Fibroblast of skin of left biceps (primary cell): Measurements from ENCODE around the gene EPB41L2.

Experiments
- DNase-seq, 2 experiments: peaks; one replicate each; pipeline ENCODE4 v3.0.0-alpha.2; 2013; ENCODE audit warnings: low read depth in 2 of 2

Gene EPB41L2

DNA sequence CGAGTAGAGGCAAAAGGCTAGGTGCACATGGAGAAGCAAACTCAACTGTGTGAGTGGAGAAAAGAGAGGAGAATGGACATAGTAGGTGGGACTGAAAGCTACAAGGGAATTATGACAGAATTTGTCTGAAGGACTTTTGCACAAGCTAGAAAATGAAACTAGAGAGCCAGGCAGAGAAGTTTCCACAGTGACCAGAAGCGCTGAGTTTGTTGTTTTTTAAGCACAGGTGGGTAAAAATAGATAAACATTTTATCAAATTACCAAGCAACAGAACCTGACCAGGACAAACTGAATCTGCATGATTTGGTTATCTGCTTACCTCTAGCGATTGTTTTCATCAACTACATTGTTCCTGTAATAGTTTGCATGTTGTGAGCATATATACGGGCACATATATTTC, 197.3 kb downstream of the EPB41L2 start:
- no peak for DNase-seq

DNA sequence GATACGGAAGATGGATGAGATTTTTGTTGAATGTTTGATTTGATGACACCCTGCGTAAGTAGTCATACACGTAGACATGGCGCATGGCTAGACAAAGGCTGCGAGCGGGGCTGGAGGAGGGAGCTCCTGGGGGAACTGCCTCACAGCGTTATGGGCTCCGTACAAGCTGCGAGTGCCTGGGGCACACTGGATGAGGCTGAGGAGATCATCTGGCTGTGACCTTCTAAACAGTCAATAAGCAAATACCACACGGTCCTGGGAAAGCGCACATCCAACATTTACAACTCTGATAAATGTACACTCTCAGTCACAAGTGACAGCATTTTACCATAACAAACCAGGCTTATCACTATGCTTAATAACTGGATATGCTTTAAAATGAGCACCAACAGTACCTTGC, 198.7 kb downstream of the EPB41L2 start:
- DNase-seq, result no peak

DNA sequence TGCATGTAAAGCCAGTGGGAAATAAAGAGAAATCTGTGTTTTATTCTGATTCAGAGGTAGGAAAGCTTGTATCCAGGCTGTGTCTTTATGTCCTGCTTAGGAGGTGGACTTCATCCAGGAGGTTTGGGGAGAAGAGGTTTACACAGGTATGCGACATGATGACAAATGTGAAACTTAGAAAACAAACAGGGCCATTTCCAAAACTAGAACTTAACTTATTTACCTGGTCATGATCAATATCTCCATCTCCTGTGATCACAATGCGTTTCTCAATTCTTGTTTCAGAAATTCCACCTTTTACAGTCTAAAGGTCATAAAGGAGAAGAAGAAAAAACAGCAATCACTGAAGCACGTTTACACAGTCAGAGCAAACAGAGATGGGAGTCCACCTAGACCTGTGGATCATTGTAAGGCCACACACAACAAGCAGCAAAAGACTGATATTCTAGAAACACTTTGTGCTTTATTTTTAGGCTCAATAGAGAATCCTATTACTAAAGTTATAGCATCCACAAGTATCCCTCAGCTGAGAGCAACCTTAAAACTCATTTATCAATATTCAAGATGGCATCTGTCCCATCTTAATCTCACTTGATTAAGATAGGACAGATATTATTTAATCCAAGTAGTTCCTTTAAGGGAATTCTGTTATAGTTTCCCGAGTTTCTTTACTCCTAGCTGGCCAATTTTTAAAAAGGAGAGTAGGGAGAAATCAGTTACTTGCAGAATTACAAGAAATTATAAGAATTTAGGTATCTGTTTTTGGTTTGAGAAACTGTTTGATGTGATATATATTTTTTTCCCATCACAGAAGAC, 199.4 kb downstream of the EPB41L2 start:
- DNase-seq, result no peak

DNA sequence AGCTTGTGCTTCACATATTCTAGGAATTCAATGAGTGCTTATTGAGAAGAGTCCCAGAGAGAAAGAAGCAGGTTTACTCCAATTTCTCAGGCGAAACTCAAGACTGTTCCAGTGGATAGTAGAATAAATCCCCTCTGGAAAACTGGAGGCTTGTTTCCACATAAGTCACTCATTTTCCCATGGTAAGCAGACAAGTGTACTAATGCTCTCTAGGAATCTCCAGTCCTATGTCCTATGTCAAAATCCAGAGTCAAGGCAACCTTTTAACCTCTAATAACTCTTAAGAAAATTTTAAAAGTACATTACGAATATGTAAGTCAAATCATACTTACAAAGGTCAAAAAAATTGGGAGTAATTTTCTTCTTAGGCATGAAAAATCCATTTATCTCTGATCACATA, 200.7 kb downstream of the EPB41L2 start:
- DNase-seq, result no peak

DNA sequence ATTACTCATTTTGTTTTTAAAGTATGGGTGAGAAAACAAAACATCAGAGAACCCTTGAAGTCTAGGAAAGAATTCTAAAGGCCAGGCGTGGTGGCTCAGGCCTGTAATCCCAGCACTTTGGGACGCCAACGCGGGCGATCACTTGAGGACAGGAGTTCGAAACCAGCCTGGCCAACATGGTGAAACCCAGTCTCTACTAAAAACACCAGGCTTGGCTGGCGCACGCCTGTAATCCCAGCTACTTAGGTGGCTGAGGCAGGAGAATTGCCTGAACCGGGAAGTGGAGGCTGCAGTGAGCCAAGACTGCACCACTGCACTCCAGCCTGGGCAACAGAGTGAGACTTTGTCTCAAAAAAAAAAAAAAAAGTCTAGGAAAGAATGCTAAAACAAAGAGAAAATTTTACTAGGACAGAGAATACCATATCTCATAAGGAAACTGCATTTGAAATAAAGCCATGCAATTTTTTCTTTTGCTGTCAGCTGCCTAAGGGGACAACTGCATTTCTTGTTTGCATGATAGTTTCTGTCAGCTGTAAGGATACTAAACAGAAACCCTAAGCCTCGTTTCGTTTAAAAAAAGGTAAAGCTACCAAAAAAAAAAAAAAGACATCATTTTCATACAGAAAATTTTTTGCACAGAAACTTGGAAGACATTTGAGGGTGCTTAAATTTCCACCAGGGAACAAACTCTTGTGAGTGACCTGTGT, 203.7 kb downstream of the EPB41L2 start:
- DNase-seq, result no peak

DNA sequence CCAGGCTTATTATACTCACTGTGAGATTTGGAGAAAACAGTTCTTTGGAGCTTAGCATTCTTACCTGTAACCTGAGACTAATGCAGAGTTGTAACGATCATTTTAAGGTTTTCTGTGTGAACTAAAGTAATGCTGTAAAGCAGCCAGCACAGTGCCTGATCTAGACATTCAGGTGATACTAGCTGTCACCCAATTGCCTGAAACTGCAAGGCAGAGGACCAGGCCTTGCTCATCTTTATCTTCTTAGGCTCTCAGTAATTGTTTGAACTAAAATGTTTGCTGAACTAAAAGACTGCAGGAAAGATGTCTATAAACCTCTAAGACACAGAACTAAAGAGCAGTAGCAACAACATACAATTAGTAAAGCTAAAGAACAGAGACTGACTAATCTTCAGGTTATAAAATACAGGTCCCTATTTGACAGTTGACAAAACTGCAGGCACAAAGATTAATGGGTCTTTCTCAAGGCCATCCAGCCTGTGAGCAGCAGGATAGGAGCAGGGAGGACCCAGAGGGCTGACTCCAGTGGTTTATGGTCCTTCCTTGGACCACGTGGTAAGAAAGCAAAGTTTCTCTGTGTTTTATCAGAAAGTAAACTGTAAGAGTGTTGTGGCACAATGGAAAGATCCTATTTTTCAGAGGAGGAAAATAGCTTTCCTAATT, 204.4 kb downstream of the EPB41L2 start:
- DNase-seq, result no peak

DNA sequence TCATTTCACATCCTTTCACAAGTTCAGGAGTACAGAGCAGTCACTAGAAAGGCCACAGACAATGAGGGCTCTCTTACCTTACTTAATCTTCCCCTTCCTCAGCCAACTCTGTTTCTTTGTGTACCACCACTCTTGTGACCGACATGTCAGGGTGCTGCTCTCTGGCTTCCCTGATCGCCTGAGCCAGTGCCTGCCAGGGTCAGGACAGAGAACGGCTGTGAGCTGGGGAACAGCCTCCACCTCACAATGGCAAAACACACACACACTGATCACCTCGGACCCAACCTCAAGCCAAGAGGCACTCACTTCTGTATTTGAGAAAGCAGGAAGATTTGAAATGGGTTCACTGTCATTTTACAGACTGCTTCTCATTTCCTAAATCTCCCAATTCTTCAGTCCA, 205.0 kb downstream of the EPB41L2 start:
- DNase-seq, result no peak

DNA sequence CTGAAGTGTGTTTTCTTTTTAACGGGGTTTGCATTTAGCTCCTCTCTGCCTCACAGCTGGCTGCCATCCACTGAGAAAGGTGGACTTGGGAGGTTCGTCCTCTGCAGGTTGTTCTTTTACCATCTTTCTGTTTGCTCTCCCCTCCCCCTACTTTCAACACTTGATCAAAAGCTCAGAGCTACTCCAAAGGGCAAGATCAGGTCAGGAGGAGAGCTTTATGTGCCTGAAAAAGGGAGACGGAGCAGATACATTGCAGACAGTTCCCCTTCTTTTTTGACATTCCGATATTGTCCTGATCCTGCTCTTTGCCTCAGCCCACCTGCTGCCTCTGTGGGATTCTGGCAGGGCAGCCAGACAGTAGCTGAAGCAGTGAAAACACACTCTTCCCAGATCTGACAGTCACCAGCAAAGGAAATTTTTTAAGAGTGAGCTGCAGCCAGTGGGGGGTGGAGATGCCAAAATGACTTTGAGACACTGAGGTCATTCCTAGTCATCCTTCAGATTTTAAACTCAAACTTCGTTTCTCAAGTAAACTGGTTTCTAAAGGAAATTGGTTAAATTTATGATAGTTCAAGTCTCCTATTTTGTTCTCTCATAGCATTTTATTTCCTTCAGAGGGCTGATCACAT, 209.4 kb downstream of the EPB41L2 start:
- DNase-seq, result no peak

DNA sequence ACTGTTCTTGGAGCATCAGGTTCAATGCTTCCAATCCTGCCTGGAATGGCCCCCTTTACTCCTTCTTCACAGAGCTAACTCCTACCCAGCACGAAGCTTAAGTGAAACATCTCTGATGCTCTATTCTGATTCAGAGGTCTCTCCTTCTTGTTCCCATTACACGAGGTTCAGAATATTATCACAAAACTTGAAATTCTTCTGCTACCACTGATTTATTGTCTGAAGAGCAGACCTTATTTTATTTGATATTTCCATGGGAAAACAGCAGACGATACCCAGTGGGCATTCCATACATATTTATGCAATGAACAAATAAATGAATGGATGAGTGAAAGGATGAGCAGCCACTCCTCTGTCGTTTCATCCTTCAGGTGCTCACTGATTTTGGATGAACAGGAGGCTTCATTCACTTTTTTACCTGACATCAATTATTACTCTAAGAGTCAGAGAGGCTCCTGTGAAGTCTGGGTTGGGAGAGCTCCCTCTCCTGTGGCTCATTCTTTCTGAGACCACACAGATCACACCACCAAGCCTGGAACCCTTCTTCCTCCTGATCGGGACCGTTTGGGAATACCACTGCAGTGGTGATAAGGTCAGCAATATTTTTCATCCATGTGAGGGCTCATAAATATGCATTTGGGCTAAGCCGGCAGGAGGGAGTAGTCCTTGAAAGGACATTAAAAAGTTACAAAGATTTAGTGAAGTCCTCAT, 210.0 kb downstream of the EPB41L2 start:
- DNase-seq, result no peak

DNA sequence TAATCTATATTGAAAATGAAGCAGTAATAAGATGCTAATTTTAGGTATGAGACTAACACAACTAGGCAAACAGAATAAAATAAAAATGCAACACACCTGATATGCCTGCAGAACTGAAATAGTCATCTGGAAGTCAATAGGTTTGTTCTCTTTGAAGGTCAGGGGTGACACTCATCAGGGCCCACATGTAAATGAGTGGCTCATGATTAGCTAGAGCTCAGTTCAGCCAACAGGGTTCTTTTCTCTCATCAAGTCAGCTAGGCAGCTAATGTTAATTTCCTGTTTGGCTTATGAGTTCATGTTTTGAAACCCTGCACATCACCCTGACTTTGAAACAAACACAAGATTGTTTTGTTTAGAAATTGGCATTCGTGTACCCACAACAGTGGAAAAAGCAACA, 212.0 kb downstream of the EPB41L2 start:
- no peak for DNase-seq

DNA sequence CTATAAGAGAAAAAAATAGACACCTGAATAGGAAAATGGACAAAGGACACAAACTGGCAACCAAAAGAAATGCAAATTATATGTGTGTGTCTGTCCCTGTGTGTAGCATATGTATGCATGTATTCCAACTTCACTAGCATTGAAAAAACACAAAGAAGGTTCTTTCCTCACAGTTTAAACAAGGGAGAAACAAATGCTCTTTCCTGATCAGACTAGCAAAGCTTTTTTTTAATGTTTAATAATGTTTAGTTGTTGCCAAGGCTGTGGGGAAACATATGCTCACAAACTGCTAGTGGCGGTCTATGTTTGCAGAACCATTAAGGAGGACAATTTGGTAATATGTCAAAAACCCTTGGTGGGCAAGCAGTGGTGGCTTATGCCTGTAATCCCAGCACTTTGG, 213.5 kb downstream of the EPB41L2 start:
- no peak for DNase-seq

DNA sequence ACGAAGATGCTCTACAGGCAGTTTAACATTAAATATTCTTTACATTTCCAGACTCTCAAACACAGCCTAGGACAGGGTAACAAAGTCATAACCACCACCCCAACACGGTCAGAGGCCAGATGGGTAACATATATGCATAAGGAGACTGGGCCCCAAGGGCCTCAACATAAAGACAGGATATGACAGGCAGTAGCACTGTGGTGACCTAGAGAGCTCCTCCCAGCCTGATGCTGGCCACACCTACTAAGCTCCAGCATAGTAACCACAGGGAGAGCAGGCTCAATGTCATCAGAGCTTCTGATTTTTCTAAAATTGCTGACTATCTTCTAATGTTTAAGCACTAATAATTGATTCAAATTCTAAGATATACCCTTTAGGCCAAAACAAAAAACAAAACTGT, 214.1 kb downstream of the EPB41L2 start:
- no peak for DNase-seq

DNA sequence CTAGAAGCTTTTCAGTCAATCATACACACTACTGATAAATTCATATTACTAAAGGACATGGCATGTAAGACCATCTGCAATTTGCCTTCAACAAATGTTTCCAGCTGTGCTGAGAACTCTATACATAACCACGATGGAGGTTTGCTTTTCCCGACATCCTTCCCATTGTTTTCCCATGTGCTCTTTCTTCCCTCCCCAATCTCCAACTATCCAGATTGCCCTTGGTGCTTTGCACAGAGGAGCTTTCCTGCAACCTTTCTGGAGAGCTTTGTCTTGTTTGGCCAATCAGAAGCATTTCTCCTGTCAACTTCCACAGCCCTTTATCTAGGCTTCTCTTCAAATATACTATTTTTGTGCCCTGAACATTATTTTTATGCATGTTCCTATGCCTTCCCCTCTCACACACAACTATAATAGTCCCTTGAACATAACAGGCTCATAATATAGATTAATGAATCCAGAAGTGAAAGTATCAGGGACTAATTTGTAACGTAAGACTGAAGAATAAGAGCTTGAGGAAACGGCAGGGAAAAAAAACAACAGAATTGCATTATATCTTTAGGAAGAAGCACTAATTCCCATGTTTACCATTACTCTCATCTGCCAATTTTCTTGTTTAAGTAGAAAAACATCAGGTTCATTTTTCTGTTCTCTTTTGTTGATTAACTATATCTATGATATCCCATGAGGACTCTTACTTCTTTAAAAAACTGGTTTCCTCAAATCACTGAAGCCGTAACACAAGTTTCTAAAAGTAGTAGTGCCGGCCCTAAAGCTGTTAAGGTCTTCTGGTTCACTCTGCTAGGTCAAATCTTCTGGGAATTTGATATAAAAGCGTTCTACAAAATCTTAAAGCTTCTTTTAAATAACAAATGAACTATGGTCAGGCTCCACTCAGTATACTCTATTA, 215.8 kb downstream of the EPB41L2 start:
- no peak for DNase-seq

DNA sequence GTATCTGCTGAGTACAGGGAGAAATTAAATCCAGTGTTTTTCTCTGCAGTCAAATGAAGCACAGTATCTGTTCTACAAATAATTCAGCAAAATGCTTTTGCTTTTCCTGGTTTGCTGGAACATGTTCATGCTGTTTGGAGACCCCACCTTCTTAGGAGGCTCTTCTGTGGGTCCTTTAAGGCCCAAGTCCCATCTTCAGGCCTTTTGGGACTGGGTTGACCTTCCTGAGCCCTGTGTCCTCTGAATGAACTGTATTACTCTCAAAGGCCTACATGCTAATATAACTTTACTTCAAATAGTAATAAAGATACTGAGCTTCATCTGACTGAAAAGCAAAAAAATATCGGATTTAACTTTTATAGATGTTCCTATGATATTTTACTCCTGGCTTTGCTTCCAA, 216.5 kb downstream of the EPB41L2 start:
- DNase-seq, result no peak

DNA sequence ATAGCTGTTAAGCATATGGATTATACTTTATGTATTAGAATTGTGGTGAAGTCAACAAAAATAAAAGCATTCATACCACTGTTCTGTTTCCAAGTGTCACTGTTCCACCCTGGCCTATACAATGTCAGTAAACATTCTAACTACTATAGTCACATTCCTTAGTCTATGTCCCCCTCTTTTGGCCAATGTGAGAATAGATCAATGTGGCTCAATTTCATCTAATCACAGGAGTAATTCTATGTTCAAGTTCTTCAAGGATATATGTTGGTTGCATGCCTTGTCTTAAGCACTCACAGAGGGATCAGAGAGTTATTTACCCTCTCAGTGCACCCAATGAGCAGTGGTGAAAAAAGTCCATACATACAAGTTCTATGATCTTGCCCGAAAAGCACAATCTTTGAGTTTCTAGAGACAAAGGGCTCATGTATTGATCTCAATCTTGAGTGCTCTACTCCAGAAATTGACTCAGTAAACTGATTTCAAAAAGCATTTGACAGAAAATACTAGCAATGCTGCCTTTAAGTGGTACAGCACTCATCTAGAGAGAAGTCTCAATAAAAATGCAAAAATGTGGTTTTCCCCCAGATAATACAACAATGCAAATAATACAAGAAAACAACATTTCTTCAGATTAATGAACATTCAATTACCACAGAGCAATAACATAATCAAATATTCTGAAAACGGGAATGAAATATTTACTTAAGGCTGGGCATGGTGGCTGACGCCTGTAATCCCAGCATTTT, 219.3 kb downstream of the EPB41L2 start:
- peak in 1 of 2 experiments; percentile 18 for DNase-seq

DNA sequence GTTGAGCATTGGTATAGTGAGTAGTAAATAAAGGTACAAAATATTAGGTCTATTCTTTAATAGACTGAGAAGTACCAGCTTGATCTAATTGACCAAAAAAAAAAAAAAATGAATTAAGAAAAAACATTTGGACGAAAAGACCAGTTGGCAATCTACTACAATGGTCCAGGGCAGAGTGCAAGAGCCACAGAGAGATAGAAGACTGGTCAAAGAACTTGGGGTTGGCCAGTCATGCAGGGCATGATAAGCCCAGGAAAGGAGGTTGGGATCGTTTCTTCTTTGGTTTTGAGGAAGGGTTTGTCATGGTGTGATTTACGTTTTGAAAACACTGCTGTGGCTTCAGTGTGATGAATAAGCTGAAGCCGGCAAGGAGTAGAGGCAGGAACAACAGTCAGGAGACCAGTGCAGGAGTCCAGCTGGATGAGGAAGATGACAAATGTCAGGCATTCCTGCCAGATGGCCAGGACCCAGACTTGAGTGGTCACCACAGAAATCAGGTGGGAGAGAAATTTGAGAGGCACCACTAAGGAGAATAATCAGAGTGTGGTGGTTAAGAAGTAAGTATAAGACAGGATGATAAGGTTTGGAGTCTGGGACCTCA, 221.8 kb downstream of the EPB41L2 start:
- no peak for DNase-seq

DNA sequence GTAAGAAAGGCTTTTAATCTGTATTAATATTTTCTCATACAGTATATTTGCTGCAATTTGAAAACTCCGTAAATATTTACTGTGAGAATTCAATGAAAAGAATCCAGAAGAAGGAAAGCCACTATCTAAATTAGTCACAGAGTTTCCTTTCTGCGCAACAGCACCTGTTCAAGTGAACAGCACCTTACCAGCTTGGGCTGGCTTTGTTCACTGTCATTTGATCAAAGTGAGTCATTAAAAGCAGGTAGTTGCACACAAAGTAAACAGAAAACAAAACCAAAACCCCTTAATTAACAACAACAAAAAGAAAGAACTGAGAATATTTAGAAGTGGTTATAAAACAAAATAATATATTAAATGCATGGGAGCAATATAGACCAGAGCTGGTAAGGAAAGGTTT, 223.0 kb downstream of the EPB41L2 start:
- no peak for DNase-seq

DNA sequence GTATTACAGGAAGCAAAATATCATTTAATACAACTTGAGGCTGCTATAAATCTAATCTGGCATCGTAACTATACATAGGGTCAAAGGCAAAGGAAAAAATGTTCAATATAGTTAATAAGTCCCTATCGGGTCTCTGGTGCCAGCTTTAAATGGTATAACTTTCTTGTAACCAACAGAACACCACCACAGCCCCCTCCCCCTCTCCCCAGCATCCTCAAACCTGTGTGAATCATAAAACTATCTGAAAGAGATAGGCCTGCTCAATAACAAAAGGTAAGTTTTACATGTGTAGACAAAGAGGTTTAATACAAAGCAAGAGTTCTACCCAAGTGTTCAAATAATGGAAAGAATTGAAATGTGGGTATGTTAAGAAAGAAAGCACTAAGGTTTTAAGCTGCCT, 223.7 kb downstream of the EPB41L2 start:
- no peak for DNase-seq

DNA sequence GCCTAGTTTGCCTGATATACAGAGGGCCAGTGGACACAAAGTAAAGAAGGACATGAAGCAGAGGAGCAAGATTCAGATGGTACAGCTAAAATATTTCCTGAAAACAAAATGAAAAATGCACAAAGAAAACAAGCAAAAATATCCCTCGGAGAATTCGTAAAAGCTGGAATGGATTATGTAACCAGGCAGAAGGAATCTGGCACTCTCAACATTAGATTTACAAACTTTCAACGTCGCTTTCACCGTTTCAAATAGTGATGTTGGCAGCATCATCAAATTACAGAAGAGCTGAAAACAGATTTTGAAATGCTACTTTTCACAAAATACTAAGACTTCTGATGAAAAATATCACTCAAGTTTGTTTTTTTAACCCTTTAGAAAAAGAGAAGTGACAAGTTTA, 224.1 kb downstream of the EPB41L2 start:
- DNase-seq, result no peak
